H1 (cell line): ENCODE measurements around the gene PARD3. TPM values are rescaled to one million over a fixed set of nuclear protein-coding genes. Genes with fewer than 3 reads are reported as not detected.

Source experiments
- CBX8 ChIP-seq: fragments of 300-800, 300-1000 bp; sonication (generic); IDR thresholded peaks from 2 replicates; pipeline ENCODE4 v1.7.1; 2016; ENCODE audit warnings: low read depth, low read length, borderline replicate concordance
- CHD7 ChIP-seq: fragments of 300-600 bp; sonication (generic); IDR thresholded peaks from 2 replicates; pipeline ENCODE4 v1.7.1; 2012; ENCODE audit warnings: low read length, moderate library complexity, mild to moderate bottlenecking, inconsistent platforms; ENCODE audit not compliant: insufficient replicate concordance
- EZH2 ChIP-seq: fragments of 200-600 bp; sonication (generic); IDR thresholded peaks from 2 replicates; pipeline ENCODE4 v1.7.1; 2012; ENCODE audit warnings: low read depth, mild to moderate bottlenecking, moderate library complexity, low read length, inconsistent platforms; ENCODE audit not compliant: severe bottlenecking
- FOSL1 ChIP-seq: IDR thresholded peaks from 2 replicates; pipeline ENCODE4 v1.6.1; 2011; ENCODE audit warnings: mild to moderate bottlenecking, low read depth, low read length, moderate library complexity; ENCODE audit not compliant: insufficient read depth
- NANOG ChIP-seq: IDR thresholded peaks from 2 replicates; pipeline ENCODE4 v1.6.1; 2011; ENCODE audit warnings: low read length, low read depth, mild to moderate bottlenecking, inconsistent platforms; ENCODE audit not compliant: insufficient read depth, poor library complexity, severe bottlenecking
- PHF8 ChIP-seq: fragments of 200-600 bp; sonication (generic); conservative IDR thresholded peaks from 2 replicates; pipeline ENCODE4 v1.7.1; 2012; ENCODE audit warnings: low read depth, mild to moderate bottlenecking, inconsistent platforms, low read length, moderate library complexity
- POU5F1 ChIP-seq: IDR thresholded peaks from 2 replicates; pipeline ENCODE4 v1.6.1; 2011; ENCODE audit warnings: low read depth, mild to moderate bottlenecking, low read length, moderate library complexity
- RBBP5 ChIP-seq: IDR thresholded peaks from 2 replicates; pipeline ENCODE4 v1.7.1; 2012; ENCODE audit warnings: low read depth, mild to moderate bottlenecking, inconsistent platforms, low read length, moderate library complexity, borderline replicate concordance
- RXRA ChIP-seq: IDR thresholded peaks from 2 replicates; pipeline ENCODE4 v1.6.1; 2011; ENCODE audit warnings: low read depth, mild to moderate bottlenecking, low read length, moderate library complexity; ENCODE audit not compliant: insufficient read depth
- polyA plus RNA-seq, 7 experiments: library from polyadenylated mRNA; depleted of rRNA in 3 of 7; stranded (reverse) in 5 of 7; unstranded in 2 of 7; fragments of >200 nt in 5 of 7; fragments of 200-250 nt in 2 of 7; gene quantifications; 1 replicate in 5 of 7; 2 replicates in 1 of 7; 4 replicates in 1 of 7; pipeline versions ENCODE4 v1.2.1 to v1.2.3, GENCODE V29; 2011 to 2013; ENCODE audit warnings: missing spikeins in 2 of 7, mixed read lengths in 2 of 7
- total RNA-seq: library from RNA; stranded (reverse); fragmentation: NEBNext Ultra II Directional; extraction: Animal tissue kit (Norgen Biotek cat#: 25700); gene quantifications from 2 replicates; pipeline ENCODE4 v1.2.1, GENCODE V29; 2021

PARD3 gene
- total and polyA plus RNA-seq, 2 of the 8 experiments (the other 6 are each of a cell fraction or from before 2014, with no cell fraction given) = 19.7 to 49.1 TPM

- TF ChIP-seq CHD7 (no peak), NANOG (no peak), EZH2 (no peak), RBBP5 (no peak), PHF8 (no peak), RXRA (no peak), CBX8 (no peak), FOSL1 (no peak), POU5F1 (no peak)
These were observed 705.0 kb downstream of the PARD3 start (continued) for GRCh38 chr10:34109952-34110702.
